Fibroblast of skin of right quadriceps (primary cell): Measurements from ENCODE around the gene AK8.

Experiments
- DNase-seq: peaks from one replicate; pipeline ENCODE4 v3.0.0-alpha.2; 2013

The AK8 gene

GRCh38 chr9:132857616-132858342 lies 20.3 kb downstream of the AK8 start:
- peak; percentile 67 for DNase-seq

GRCh38 chr9:132857031-132857430 lies 21.1 kb downstream of the AK8 start:
- peak; percentile 79 for DNase-seq

GRCh38 chr9:132855904-132856303 lies 22.2 kb downstream of the AK8 start:
- no peak for DNase-seq

- DNase-seq: no peak
Observed at GRCh38 chr9:132854832-132855231, 23.3 kb downstream of the AK8 start.

GRCh38 chr9:132853482-132853881 lies 24.6 kb downstream of the AK8 start:
- DNase-seq: no peak

GRCh38 chr9:132849185-132849706 lies 28.8 kb downstream of the AK8 start:
- no peak for DNase-seq

GRCh38 chr9:132846918-132847515 lies 31.1 kb downstream of the AK8 start:
- no peak for DNase-seq

GRCh38 chr9:132846109-132846917 lies 31.8 kb downstream of the AK8 start:
- DNase-seq: no peak

- no peak for DNase-seq
Observed at GRCh38 chr9:132842124-132843044, 35.7 kb downstream of the AK8 start.

- DNase-seq: no peak
Observed at GRCh38 chr9:132840980-132841379, 37.1 kb downstream of the AK8 start.

- no peak for DNase-seq
Observed at GRCh38 chr9:132838291-132838690, 39.8 kb downstream of the AK8 start.

- DNase-seq: no peak
Observed at GRCh38 chr9:132837501-132838286, 40.4 kb downstream of the AK8 start.

GRCh38 chr9:132834343-132834742 lies 43.7 kb downstream of the AK8 start:
- DNase-seq: no peak

GRCh38 chr9:132833550-132834121 lies 44.4 kb downstream of the AK8 start:
- DNase-seq: no peak

GRCh38 chr9:132832171-132832881 lies 45.8 kb downstream of the AK8 start:
- no peak for DNase-seq

GRCh38 chr9:132828201-132828770 lies 49.8 kb downstream of the AK8 start:
- DNase-seq: no peak

GRCh38 chr9:132827366-132827765 lies 50.7 kb downstream of the AK8 start:
- no peak for DNase-seq

- DNase-seq: no peak
Observed at GRCh38 chr9:132826621-132827365, 51.3 kb downstream of the AK8 start.

GRCh38 chr9:132826131-132826530 lies 52.0 kb downstream of the AK8 start:
- no peak for DNase-seq

- no peak for DNase-seq
Observed at GRCh38 chr9:132825430-132825829, 52.7 kb downstream of the AK8 start.
